Loucy (cell line): ENCODE measurements around the gene CHRNB4.

ENCODE experiments used
- H2AFZ ChIP-seq: fragments of 200-600 bp; sonication (generic); 2 replicates; pipeline ENCODE4 v1.6.0; 2016; ENCODE audit warnings: antibody characterized with exemption, mild to moderate bottlenecking, low read length, moderate library complexity
- H3F3A ChIP-seq: fragments of 200-600 bp; 2 replicates; pipeline ENCODE4 v1.6.0; 2016; ENCODE audit warnings: antibody characterized with exemption, low read depth, mild to moderate bottlenecking
- H3K27me3 ChIP-seq: fragments of 200-600 bp; sonication (generic); 2 replicates; pipeline ENCODE4 v1.6.1; 2014; ENCODE audit warnings: low read length, mild to moderate bottlenecking; ENCODE audit not compliant: insufficient read depth, poor library complexity, severe bottlenecking
- H3K36me3 ChIP-seq: fragments of 200-600 bp; sonication (generic); 2 replicates; pipeline ENCODE4 v1.6.1; 2016; ENCODE audit warnings: low read length; ENCODE audit not compliant: insufficient read depth
- H3K4me1 ChIP-seq: fragments of 200-600 bp; sonication (generic); 2 replicates; pipeline ENCODE4 v1.5.1; 2014; ENCODE audit warnings: low read length, mild to moderate bottlenecking; ENCODE audit not compliant: insufficient read depth, poor library complexity, severe bottlenecking
- H3K4me2 ChIP-seq: fragments of 200-600 bp; sonication (generic); 2 replicates; pipeline ENCODE4 v1.6.0; 2014; ENCODE audit warnings: antibody characterized with exemption, low read length, low read depth, mild to moderate bottlenecking; ENCODE audit not compliant: poor library complexity, severe bottlenecking
- H3K4me3 ChIP-seq: fragments of 200-600 bp; sonication (generic); 2 replicates; pipeline ENCODE4 v1.5.1; 2014; ENCODE audit warnings: low read length, mild to moderate bottlenecking, mixed read lengths; ENCODE audit not compliant: poor library complexity, severe bottlenecking
- H3K79me2 ChIP-seq: fragments of 200-600 bp; sonication (generic); 2 replicates; pipeline ENCODE4 v1.6.1; 2014; ENCODE audit warnings: low read length; ENCODE audit not compliant: insufficient read depth
- H3K9ac ChIP-seq: fragments of 200-600 bp; sonication (generic); 2 replicates; pipeline ENCODE4 v1.6.0; 2014; ENCODE audit warnings: mild to moderate bottlenecking, low read depth, low read length, moderate library complexity; ENCODE audit not compliant: poor library complexity, severe bottlenecking
- H3K9me2 ChIP-seq: fragments of 200-600 bp; sonication (generic); replicated peaks from 2 replicates; pipeline ENCODE4 v1.6.1; 2016; ENCODE audit warnings: low read depth, low read length, mixed read lengths
- H3K9me3 ChIP-seq: fragments of 200-600 bp; sonication (generic); 2 replicates; pipeline ENCODE4 v1.6.1; 2014; ENCODE audit warnings: mild to moderate bottlenecking, antibody characterized with exemption, low read length, low read depth; ENCODE audit not compliant: insufficient read depth
- H4K20me1 ChIP-seq: fragments of 200-600 bp; sonication (generic); 2 replicates; pipeline ENCODE4 v1.6.0; 2014; ENCODE audit warnings: antibody characterized with exemption, low read length, mild to moderate bottlenecking; ENCODE audit not compliant: insufficient read depth, poor library complexity, severe bottlenecking
- CTCF ChIP-seq: fragments of 200-600 bp; sonication (generic); conservative IDR thresholded peaks from 2 replicates; pipeline ENCODE4 v1.5.1; 2014; ENCODE audit warnings: mild to moderate bottlenecking, antibody characterized with exemption, low read length
- EZH2phosphoT487 ChIP-seq: fragments of 200-600 bp; IDR thresholded peaks from 2 replicates; pipeline ENCODE4 v1.6.1; 2018; ENCODE audit warnings: antibody characterized with exemption, mild to moderate bottlenecking, moderate library complexity, borderline replicate concordance

Gene CHRNB4

GRCh38 chr15:78675617-78676360 is 34.8 kb upstream of the CHRNB4 start:
- no peak for TF ChIP-seq EZH2phosphoT487
- TF ChIP-seq CTCF: no peak
- Histone ChIP-seq H3K9ac (no peak overlapping the region), H3K27me3 (no peaks in the 10 kb centered on the region), H3K79me2 (no peaks in the 10 kb centered on the region), H3K36me3 (no peaks in the 10 kb centered on the region), H3K9me2 (no peaks in the 10 kb centered on the region), H3K4me2 (no peak overlapping the region), H3K9me3 (no peaks in the 10 kb centered on the region), H4K20me1 (no peaks in the 10 kb centered on the region), H3K4me3 (no peak overlapping the region), H3F3A (no peaks in the 10 kb centered on the region), H2AFZ (no peak overlapping the region), H3K4me1 (peaks cover 5% of the 10 kb centered on the region)

- Histone ChIP-seq H4K20me1 (no peaks in the 10 kb centered on the region), H3K4me1 (no peaks in the 10 kb centered on the region)
Observed at GRCh38 chr15:78675206-78675605, 34.2 kb upstream of the CHRNB4 start.

GRCh38 chr15:78673917-78674444 is 33.0 kb upstream of the CHRNB4 start:
- H3K9me2 ChIP-seq: no peaks in the 10 kb centered on the region
- H2AFZ ChIP-seq: no peak overlapping the region
- H3K79me2 ChIP-seq: no peaks in the 10 kb centered on the region
- no peak overlapping the region for H3K9ac ChIP-seq
- H4K20me1 ChIP-seq: no peaks in the 10 kb centered on the region
- no peaks in the 10 kb centered on the region for H3F3A ChIP-seq
- H3K9me3 ChIP-seq: no peaks in the 10 kb centered on the region
- H3K4me1 ChIP-seq: no peaks in the 10 kb centered on the region
- H3K36me3 ChIP-seq: no peaks in the 10 kb centered on the region
- no peak overlapping the region for H3K4me3 ChIP-seq
- H3K4me2 ChIP-seq: no peak overlapping the region
- no peaks in the 10 kb centered on the region for H3K27me3 ChIP-seq
- TF ChIP-seq CTCF: no peak
- no peak for TF ChIP-seq EZH2phosphoT487

More at GRCh38 chr15:78675206-78675605, 34.2 kb upstream of the CHRNB4 start:
- Histone ChIP-seq H3K27me3 (no peaks in the 10 kb centered on the region), H3K9me2 (no peaks in the 10 kb centered on the region), H3F3A (no peaks in the 10 kb centered on the region), H3K9ac (no peak overlapping the region), H3K36me3 (no peaks in the 10 kb centered on the region), H3K9me3 (no peaks in the 10 kb centered on the region), H3K79me2 (no peaks in the 10 kb centered on the region), H3K4me2 (no peak overlapping the region), H2AFZ (no peak overlapping the region), H3K4me3 (no peak overlapping the region)
- TF ChIP-seq CTCF: no peak
- no peak for TF ChIP-seq EZH2phosphoT487
